HG03565 (cell line): ENCODE data around the gene NHERF2.

ENCODE experiments used
- ATAC-seq: cut with Tn5 transposase; IDR thresholded peaks from one replicate; pipeline ENCODE4 v1.9.1; 2021; ENCODE audit warnings: mild to moderate bottlenecking, moderate library complexity; ENCODE audit not compliant: unreplicated experiment

Gene NHERF2

GRCh38 chr16:2057438-2057837 is 30.7 kb downstream of the NHERF2 start:
- ATAC-seq: no peak

- ATAC-seq: no peak
These were observed 31.7 kb downstream of the NHERF2 start for GRCh38 chr16:2058420-2058819.

GRCh38 chr16:2058872-2059271 is 32.2 kb downstream of the NHERF2 start:
- no peak for ATAC-seq

GRCh38 chr16:2060346-2060745 is 33.6 kb downstream of the NHERF2 start:
- no peak for ATAC-seq

GRCh38 chr16:2061023-2061422 is 34.3 kb downstream of the NHERF2 start:
- ATAC-seq: no peak

- no peak for ATAC-seq
These were observed 34.8 kb downstream of the NHERF2 start for GRCh38 chr16:2061526-2061925.

GRCh38 chr16:2062801-2063200 is 36.1 kb downstream of the NHERF2 start:
- ATAC-seq: no peak

- no peak for ATAC-seq
These were observed 37.2 kb downstream of the NHERF2 start for GRCh38 chr16:2063861-2064260.

GRCh38 chr16:2064368-2064945 is 37.8 kb downstream of the NHERF2 start:
- ATAC-seq: no peak

- ATAC-seq: no peak
These were observed 39.4 kb downstream of the NHERF2 start for GRCh38 chr16:2066139-2066538.

- no peak for ATAC-seq
These were observed 44.1 kb downstream of the NHERF2 start for GRCh38 chr16:2070576-2071453.

GRCh38 chr16:2071454-2072202 is 44.9 kb downstream of the NHERF2 start:
- ATAC-seq: no peak

- ATAC-seq: no peak
These were observed 46.2 kb downstream of the NHERF2 start for GRCh38 chr16:2072926-2073325.

- ATAC-seq: no peak
These were observed 47.4 kb downstream of the NHERF2 start for GRCh38 chr16:2074071-2074470.

GRCh38 chr16:2075631-2076030 is 48.9 kb downstream of the NHERF2 start:
- no peak for ATAC-seq

GRCh38 chr16:2076072-2076865 is 49.6 kb downstream of the NHERF2 start:
- no peak for ATAC-seq

GRCh38 chr16:2077016-2077415 is 50.3 kb downstream of the NHERF2 start:
- ATAC-seq: no peak

GRCh38 chr16:2077696-2078095 is 51.0 kb downstream of the NHERF2 start:
- ATAC-seq: no peak

GRCh38 chr16:2078096-2078495 is 51.4 kb downstream of the NHERF2 start:
- ATAC-seq: no peak

GRCh38 chr16:2078691-2079090 is 52.0 kb downstream of the NHERF2 start:
- no peak for ATAC-seq

- ATAC-seq: no peak
These were observed 52.7 kb downstream of the NHERF2 start for GRCh38 chr16:2079311-2079800.
